ENCODE measurements around the gene COX7C.
"Not testable (repeated sequence)": the region's sequence is repeated elsewhere in the genome, so short reads cannot be mapped to it uniquely, and the experiment has no call there.

The COX7C gene

GRCh38 chr5:86617756-86618576, at the start of gene COX7C:
TSS of gene COX7C (plus strand) at chr5:86617941. CDS start at chr5:86618056, 115 bp downstream.
- peaks cover 5% of the 10 kb centered on the region for H3K27me3 Mint-ChIP-seq
- ATAC-seq (ENCODE audit: low read depth) (peak; percentile 92), DNase-seq (ENCODE audit: low spot score in 2 of 2) (peak; percentile 88 to 93)
- H3K4me1 Mint-ChIP-seq = peaks cover 7% of the 10 kb centered on the region
- H3K27ac Mint-ChIP-seq = peak within 1 kb of the TSS; percentile 97
- H3K4me3 Mint-ChIP-seq = peak within 1 kb of the TSS; percentile 98
- H3K9me3 Mint-ChIP-seq = peaks cover 1% of the 10 kb centered on the region
- peaks cover 16% of the 10 kb centered on the region for H3K36me3 Mint-ChIP-seq

GRCh38 chr5:86569522-86570426, 48.0 kb upstream of the COX7C start:
- H3K4me3 Mint-ChIP-seq; DNase-seq (ENCODE audit: low spot score in 2 of 2); H3K9me3 Mint-ChIP-seq; H3K4me1 Mint-ChIP-seq; ATAC-seq (ENCODE audit: low read depth); H3K27ac Mint-ChIP-seq; H3K36me3 Mint-ChIP-seq; H3K27me3 Mint-ChIP-seq: not testable (repeated sequence)

- no peaks in the 10 kb centered on the region for H3K9me3 Mint-ChIP-seq
Observed at GRCh38 chr5:86570427-86571083, 47.2 kb upstream of the COX7C start.

GRCh38 chr5:86571109-86571508, 46.6 kb upstream of the COX7C start:
- not testable (repeated sequence) for DNase-seq (ENCODE audit: low spot score in 2 of 2); H3K36me3 Mint-ChIP-seq; ATAC-seq (ENCODE audit: low read depth); H3K27me3 Mint-ChIP-seq; H3K27ac Mint-ChIP-seq; H3K4me1 Mint-ChIP-seq; H3K4me3 Mint-ChIP-seq; H3K9me3 Mint-ChIP-seq

More at GRCh38 chr5:86570427-86571083, 47.2 kb upstream of the COX7C start:
- Mint-ChIP-seq H3K4me1 (no peaks in the 10 kb centered on the region), H3K4me3 (no peak overlapping the region), H3K36me3 (no peaks in the 10 kb centered on the region), H3K27me3 (no peaks in the 10 kb centered on the region), H3K27ac (no peak overlapping the region)
- no peak for DNase-seq (ENCODE audit: low spot score in 2 of 2)
- ATAC-seq (ENCODE audit: low read depth) = no peak

- Mint-ChIP-seq H3K4me3 (no peak overlapping the region), H3K4me1 (no peaks in the 10 kb centered on the region), H3K27ac (no peak overlapping the region), H3K36me3 (no peaks in the 10 kb centered on the region), H3K9me3 (no peaks in the 10 kb centered on the region), H3K27me3 (no peaks in the 10 kb centered on the region)
- DNase-seq (ENCODE audit: low spot score in 2 of 2) = no peak
- no peak for ATAC-seq (ENCODE audit: low read depth)
Observed at GRCh38 chr5:86572825-86573517, 44.8 kb upstream of the COX7C start.

GRCh38 chr5:86579502-86579901, 38.2 kb upstream of the COX7C start:
- Mint-ChIP-seq H3K27ac (no peak overlapping the region), H3K27me3 (peaks cover 2% of the 10 kb centered on the region), H3K36me3 (no peaks in the 10 kb centered on the region), H3K4me3 (no peak overlapping the region), H3K9me3 (no peaks in the 10 kb centered on the region), H3K4me1 (no peaks in the 10 kb centered on the region)
- DNase-seq (ENCODE audit: low spot score in 2 of 2) (no peak), ATAC-seq (ENCODE audit: low read depth) (no peak)

- H3K27ac Mint-ChIP-seq = no peak overlapping the region
- H3K9me3 Mint-ChIP-seq = peaks cover 4% of the 10 kb centered on the region
- H3K4me1 Mint-ChIP-seq = no peaks in the 10 kb centered on the region
- no peaks in the 10 kb centered on the region for H3K36me3 Mint-ChIP-seq
- no peak for ATAC-seq (ENCODE audit: low read depth)
- H3K4me3 Mint-ChIP-seq = no peak overlapping the region
- no peak for DNase-seq (ENCODE audit: low spot score in 2 of 2)
- H3K27me3 Mint-ChIP-seq = peaks cover 11% of the 10 kb centered on the region
Observed at GRCh38 chr5:86596476-86596875, 21.3 kb upstream of the COX7C start.

- no peak for ATAC-seq (ENCODE audit: low read depth)
- H3K36me3 Mint-ChIP-seq = no peaks in the 10 kb centered on the region
- no peak overlapping the region for H3K4me3 Mint-ChIP-seq
- H3K27me3 Mint-ChIP-seq = peaks cover 7% of the 10 kb centered on the region
- no peak for DNase-seq (ENCODE audit: low spot score in 2 of 2)
- no peak overlapping the region for H3K27ac Mint-ChIP-seq
- H3K4me1 Mint-ChIP-seq = no peaks in the 10 kb centered on the region
- H3K9me3 Mint-ChIP-seq = peaks cover 7% of the 10 kb centered on the region
Observed at GRCh38 chr5:86605881-86606280, 11.9 kb upstream of the COX7C start.

- Mint-ChIP-seq H3K27ac (no peak overlapping the region), H3K4me1 (peaks cover 4% of the 10 kb centered on the region), H3K4me3 (no peak overlapping the region)
Observed at GRCh38 chr5:86613455-86613854, 4.3 kb upstream of the COX7C start.

GRCh38 chr5:86617309-86617755, 409 bp upstream of the COX7C start:
- Mint-ChIP-seq H3K27ac (peak overlapping the region; percentile 97), H3K4me3 (no peak overlapping the region), H3K27me3 (peaks cover 5% of the 10 kb centered on the region), H3K4me1 (peaks cover 7% of the 10 kb centered on the region), H3K9me3 (peaks cover 1% of the 10 kb centered on the region), H3K36me3 (peaks cover 14% of the 10 kb centered on the region)
- DNase-seq (ENCODE audit: low spot score in 2 of 2) = no peak
- ATAC-seq (ENCODE audit: low read depth) = no peak

More at GRCh38 chr5:86613455-86613854, 4.3 kb upstream of the COX7C start:
- DNase-seq (ENCODE audit: low spot score in 2 of 2) (no peak), ATAC-seq (ENCODE audit: low read depth) (no peak)
- peaks cover 2% of the 10 kb centered on the region for H3K36me3 Mint-ChIP-seq
- peaks cover 11% of the 10 kb centered on the region for H3K27me3 Mint-ChIP-seq
- peaks cover 3% of the 10 kb centered on the region for H3K9me3 Mint-ChIP-seq

- Mint-ChIP-seq H3K36me3 (peaks cover 14% of the 10 kb centered on the region), H3K27ac (no peak overlapping the region), H3K9me3 (no peaks in the 10 kb centered on the region), H3K4me3 (no peak overlapping the region), H3K27me3 (peaks cover 4% of the 10 kb centered on the region), H3K4me1 (peaks cover 2% of the 10 kb centered on the region)
- ATAC-seq (ENCODE audit: low read depth) (no peak), DNase-seq (ENCODE audit: low spot score in 2 of 2) (no peak)
Observed at GRCh38 chr5:86623785-86624483, 6.2 kb downstream of the COX7C start.

- DNase-seq (ENCODE audit: low spot score in 2 of 2) (no peak), ATAC-seq (ENCODE audit: low read depth) (no peak)
- H3K4me1 Mint-ChIP-seq = no peaks in the 10 kb centered on the region
- peaks cover 10% of the 10 kb centered on the region for H3K27me3 Mint-ChIP-seq
- H3K4me3 Mint-ChIP-seq = no peak overlapping the region
- no peaks in the 10 kb centered on the region for H3K9me3 Mint-ChIP-seq
- H3K36me3 Mint-ChIP-seq = peaks cover 10% of the 10 kb centered on the region
- H3K27ac Mint-ChIP-seq = no peak overlapping the region
Observed at GRCh38 chr5:86625148-86625547, 7.4 kb downstream of the COX7C start.

- ATAC-seq (ENCODE audit: low read depth) (no peak), DNase-seq (ENCODE audit: low spot score in 2 of 2) (no peak)
- Mint-ChIP-seq H3K4me1 (no peaks in the 10 kb centered on the region), H3K27me3 (peaks cover 10% of the 10 kb centered on the region), H3K4me3 (no peak overlapping the region), H3K36me3 (peaks cover 8% of the 10 kb centered on the region), H3K27ac (no peak overlapping the region), H3K9me3 (no peaks in the 10 kb centered on the region)
Observed at GRCh38 chr5:86626149-86626548, 8.4 kb downstream of the COX7C start.

Data from memory B cell (primary cell).